ENCODE results near the gene EMID1. TPM values are rescaled to one million over a fixed set of nuclear protein-coding genes. Genes with fewer than 3 reads are reported as not detected.

The EMID1 gene
- total RNA-seq, 1 experiment from 2014 or later, result 6.1 TPM

DNA sequence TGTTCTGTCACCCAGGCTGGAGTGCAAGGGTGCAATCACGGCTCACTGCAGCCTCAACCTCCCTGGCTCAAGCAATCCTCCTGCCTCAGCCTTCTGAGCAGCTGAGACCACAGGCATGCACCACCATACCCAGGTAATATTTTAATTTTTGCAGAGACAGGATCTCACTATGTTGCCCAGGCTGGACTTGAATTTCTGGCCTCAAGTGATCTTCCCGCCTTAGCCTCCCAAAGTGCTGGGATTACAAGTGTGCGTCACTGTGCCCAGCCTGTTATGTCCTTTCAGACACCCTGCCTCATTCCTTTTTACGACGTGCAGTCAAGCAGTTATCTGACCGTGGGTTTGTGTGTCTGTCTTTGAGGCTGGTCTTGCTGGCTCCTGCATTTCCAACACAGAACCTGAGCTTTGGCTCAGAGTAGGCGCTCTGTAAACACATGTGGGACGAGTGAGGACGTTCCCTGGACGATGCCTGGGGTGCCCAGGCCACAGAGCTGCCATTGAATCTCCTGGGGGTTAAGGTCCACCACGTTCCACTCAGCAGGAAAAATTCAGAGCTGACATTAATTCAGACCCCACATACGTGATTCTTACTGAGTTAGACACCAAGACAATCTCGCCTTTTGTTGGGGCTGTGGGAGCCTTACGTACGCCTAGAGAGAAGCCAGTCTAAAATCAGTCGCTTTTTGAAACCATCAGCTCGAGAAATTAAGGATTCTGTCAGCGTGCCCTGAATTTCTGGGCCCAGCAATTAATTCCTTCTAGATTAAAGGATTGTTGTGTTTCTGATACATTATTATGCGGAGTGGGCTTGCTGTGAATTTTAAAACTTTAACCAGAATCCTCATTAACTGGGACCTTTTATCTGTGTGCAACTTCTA, 21.5 kb upstream of the EMID1 start:
- Mint-ChIP-seq H3K27ac (no peak overlapping the region; the same call in 1 of the 2 replicates), H3K4me3 (no peak overlapping the region), H3K4me1 (peaks cover 10% of the 10 kb centered on the region), H3K27me3 (ENCODE audit: low read depth) (no peaks in the 10 kb centered on the region), H3K36me3 (no peaks in the 10 kb centered on the region), H3K9me3 (peaks cover 5% of the 10 kb centered on the region; the same call in 1 of the 2 replicates)
- ATAC-seq (no peak), DNase-seq (ENCODE audit: low spot score) (no peak)
- TF ChIP-seq PRRX2 (CRISPR knock-in tag; IDR thresholded peaks at IDR 0.05) (no peak), MAX (CRISPR knock-in tag; IDR thresholded peaks at IDR 0.05) (no peak), ZNF121 (CRISPR knock-in tag; IDR thresholded peaks at IDR 0.05) (peak; percentile 86)
- POLR2A ChIA-PET, result interaction anchor here (0.6 to 1.3 kb wide), 3 partner anchors 22 to 77 kb away, joined by 3 to 4 read pairs (median 3); partner anchors contain the start of gene EMID1
- CTCF ChIA-PET, result interaction anchor here (0.5 to 2.3 kb wide), 9 partner anchors 10 to 129 kb away, joined by 3 to 18 read pairs (median 6); partner anchors contain the start of gene EMID1

DNA sequence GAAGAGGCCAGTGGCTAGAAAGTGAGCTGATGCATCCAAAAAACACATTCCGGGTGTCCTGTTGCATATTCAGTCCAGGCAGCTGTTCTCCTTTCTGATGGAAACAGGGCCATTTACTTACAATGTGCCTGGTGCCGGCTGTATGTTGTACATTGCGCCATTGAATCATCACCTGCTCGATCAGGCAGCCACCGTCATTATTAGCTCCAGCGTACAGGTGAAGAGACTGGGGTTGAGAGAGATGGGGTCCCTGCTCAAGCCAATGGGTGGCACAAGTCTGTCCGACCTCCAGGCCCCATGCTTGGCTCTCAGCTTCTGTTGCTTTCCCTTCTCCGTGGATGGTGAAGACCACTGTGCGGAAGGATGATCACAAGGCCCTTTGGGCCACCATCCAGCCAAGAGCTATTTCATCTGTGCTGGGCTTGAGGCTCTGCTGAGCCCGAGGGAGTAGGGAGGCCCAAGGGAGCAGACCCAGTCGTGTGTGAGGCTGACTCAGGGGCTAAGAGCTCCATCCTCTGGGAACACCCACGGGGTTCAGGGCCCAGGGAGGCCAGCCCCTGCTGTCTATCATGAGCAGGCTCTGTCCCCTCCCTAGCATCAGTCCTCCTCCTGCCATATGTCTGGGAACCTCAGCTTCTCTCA, 20.7 kb upstream of the EMID1 start:
- Mint-ChIP-seq H3K4me1 (peaks cover 10% of the 10 kb centered on the region), H3K4me3 (no peak overlapping the region), H3K27ac (no peak overlapping the region; the same call in 1 of the 2 replicates), H3K36me3 (no peaks in the 10 kb centered on the region), H3K9me3 (peaks cover 5% of the 10 kb centered on the region; the same call in 1 of the 2 replicates), H3K27me3 (ENCODE audit: low read depth) (no peaks in the 10 kb centered on the region)
- ATAC-seq (no peak), DNase-seq (ENCODE audit: low spot score) (no peak)
- CTCF ChIA-PET, result interaction anchor here (0.5 to 2.3 kb wide), 9 partner anchors 9 to 128 kb away, joined by 3 to 18 read pairs (median 6); partner anchors contain the start of gene EMID1
- no peak for TF ChIP-seq NR1H2 (CRISPR knock-in tag; IDR thresholded peaks at IDR 0.05)
- no peak for TF ChIP-seq TEAD4 (CRISPR knock-in tag; IDR thresholded peaks at IDR 0.05)
- TF ChIP-seq ZNF232 (CRISPR knock-in tag; IDR thresholded peaks at IDR 0.05), result no peak
- TF ChIP-seq, protein P1, sequence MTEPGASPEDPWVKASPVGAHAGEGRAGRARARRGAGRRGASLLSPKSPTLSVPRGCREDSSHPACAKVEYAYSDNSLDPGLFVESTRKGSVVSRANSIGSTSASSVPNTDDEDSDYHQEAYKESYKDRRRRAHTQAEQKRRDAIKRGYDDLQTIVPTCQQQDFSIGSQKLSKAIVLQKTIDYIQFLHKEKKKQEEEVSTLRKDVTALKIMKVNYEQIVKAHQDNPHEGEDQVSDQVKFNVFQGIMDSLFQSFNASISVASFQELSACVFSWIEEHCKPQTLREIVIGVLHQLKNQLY (CRISPR knock-in tag; IDR thresholded peaks at IDR 0.05), result no peak
- TF ChIP-seq ZNF416 (CRISPR knock-in tag; IDR thresholded peaks at IDR 0.05), result no peak
- TF ChIP-seq TCF7 (CRISPR knock-in tag; IDR thresholded peaks at IDR 0.05; ENCODE audit: low read depth), result no peak
- no peak for TF ChIP-seq CBFB (CRISPR knock-in tag; IDR thresholded peaks at IDR 0.05; ENCODE audit: low read depth)
- POLR2A ChIA-PET, result interaction anchor here (0.6 to 1.3 kb wide), 2 partner anchors 21 to 78 kb away, joined by 3 to 4 read pairs; partner anchors contain the start of gene EMID1

- Mint-ChIP-seq H3K9me3 (peaks cover 5% of the 10 kb centered on the region; the same call in 1 of the 2 replicates), H3K4me3 (no peak overlapping the region), H3K27me3 (ENCODE audit: low read depth) (no peaks in the 10 kb centered on the region), H3K4me1 (peaks cover 10% of the 10 kb centered on the region), H3K27ac (no peak overlapping the region), H3K36me3 (no peaks in the 10 kb centered on the region)
- ChIA-PET CTCF (interaction anchor here (1.5 to 2.3 kb wide), 4 partner anchors 20 to 73 kb away, joined by 5 to 14 read pairs (median 7); partner anchors contain the start of gene EMID1), POLR2A (no interaction called here)
- TF ChIP-seq SMAD3 (CRISPR knock-in tag; IDR thresholded peaks at IDR 0.05; ENCODE audit: borderline replicate concordance), result no peak
- no peak for TF ChIP-seq ZNF219 (CRISPR knock-in tag; IDR thresholded peaks at IDR 0.05; ENCODE audit: borderline replicate concordance)
- no peak for TF ChIP-seq ATF6 (CRISPR knock-in tag; IDR thresholded peaks at IDR 0.05)
- no peak for TF ChIP-seq ZMAT4 (CRISPR knock-in tag; IDR thresholded peaks at IDR 0.05)
- no peak for DNase-seq (ENCODE audit: low spot score)
- no peak for ATAC-seq
Observed at GRCh38 chr22:29186302-29186701, 19.4 kb upstream of the EMID1 start.

Measured in WTC11 (cell line).